Superior temporal gyrus (tissue), 1 donor: ENCODE measurements around the gene MCC.

Source experiments
- DNase-seq: peaks from one replicate; pipeline ENCODE4 v3.0.0-alpha.2; 2016; ENCODE audit errors: extremely low spot score

Gene MCC

GRCh38 chr5:113202287-113202686 lies 286.0 kb downstream of the MCC start:
- no peak for DNase-seq

- no peak for DNase-seq
These were observed 286.5 kb downstream of the MCC start for GRCh38 chr5:113201715-113202114.

GRCh38 chr5:113199122-113199905 lies 288.9 kb downstream of the MCC start:
- DNase-seq, result no peak

DNA sequence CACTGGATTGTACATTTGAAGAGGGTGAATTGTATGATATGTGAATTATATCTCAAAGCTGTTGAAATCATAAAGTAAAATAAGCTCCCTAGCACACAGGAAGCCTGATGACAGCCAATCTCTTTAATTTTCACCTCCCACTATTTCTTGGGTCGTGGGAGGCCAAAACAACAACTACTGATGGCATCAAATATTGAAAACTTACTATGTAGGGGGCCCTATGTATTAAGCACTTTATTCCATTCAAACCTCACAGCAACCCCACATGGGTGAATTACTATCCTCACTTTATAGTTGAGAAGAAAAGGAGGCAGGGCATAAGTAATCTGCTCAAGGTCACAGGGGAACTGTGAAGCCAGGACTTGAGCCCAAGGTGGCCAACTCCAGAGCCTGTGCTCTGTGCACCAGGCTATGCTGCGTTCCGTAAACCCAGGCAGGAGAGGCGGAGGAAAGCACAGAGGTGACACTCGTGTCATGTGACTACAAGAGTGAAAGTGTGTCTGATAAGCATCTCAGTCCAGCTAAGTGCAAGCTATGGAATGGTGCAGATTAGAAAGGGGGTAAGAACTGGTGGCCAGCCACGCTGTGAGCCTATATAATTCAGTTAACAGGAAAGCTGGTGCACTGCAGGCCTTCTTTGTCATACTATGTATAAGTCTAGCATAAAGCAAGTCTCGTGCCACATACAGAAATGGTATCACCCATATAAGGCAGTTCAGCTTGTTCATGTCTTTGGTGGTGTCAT lies 290.6 kb downstream of the MCC start:
- no peak for DNase-seq

- no peak for DNase-seq
These were observed 292.5 kb downstream of the MCC start for GRCh38 chr5:113195771-113196170.

DNA sequence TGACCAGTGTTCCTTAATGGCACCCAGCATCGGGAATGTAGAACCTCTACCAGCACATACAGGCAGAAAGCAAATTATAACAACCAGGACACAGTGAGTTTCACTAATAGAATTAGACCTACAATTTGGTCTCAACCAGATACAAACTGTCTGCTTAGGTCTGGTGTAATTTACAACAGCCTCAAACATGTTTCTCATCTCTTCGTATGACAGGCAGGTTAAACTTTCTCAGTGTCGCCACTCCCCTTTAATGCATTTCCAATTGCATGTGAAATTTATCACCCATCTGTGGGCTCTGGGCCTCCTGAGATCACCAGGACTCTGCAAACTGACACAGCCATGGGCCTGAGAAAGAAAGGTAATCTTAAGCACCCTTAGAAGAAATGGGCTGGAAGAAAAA lies 293.0 kb downstream of the MCC start:
- DNase-seq, result no peak

GRCh38 chr5:113194591-113194990 lies 293.7 kb downstream of the MCC start:
- no peak for DNase-seq

DNA sequence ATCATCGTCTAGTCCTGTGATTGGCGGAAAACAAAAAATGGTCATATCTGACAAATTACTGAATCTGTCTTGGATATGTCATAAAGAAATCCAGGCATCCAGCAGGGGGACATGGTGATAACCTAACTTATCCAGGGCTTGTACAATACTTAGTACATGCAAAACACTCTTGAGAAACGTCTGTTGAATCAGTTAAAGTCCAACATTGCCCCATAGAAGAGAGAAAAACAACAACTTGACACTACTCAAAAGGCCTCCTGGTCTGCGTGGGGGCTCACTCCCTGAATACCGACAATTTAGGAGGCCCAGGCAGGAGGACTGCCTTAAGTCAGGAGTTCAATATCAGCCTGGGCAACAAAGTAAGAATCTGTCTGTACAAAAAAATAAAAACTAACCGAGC lies 294.1 kb downstream of the MCC start:
- no peak for DNase-seq

GRCh38 chr5:113193311-113193978 lies 294.8 kb downstream of the MCC start:
- no peak for DNase-seq

- no peak for DNase-seq
These were observed 295.7 kb downstream of the MCC start for GRCh38 chr5:113192541-113192940.

GRCh38 chr5:113190347-113190746 lies 297.9 kb downstream of the MCC start:
- DNase-seq, result no peak

DNA sequence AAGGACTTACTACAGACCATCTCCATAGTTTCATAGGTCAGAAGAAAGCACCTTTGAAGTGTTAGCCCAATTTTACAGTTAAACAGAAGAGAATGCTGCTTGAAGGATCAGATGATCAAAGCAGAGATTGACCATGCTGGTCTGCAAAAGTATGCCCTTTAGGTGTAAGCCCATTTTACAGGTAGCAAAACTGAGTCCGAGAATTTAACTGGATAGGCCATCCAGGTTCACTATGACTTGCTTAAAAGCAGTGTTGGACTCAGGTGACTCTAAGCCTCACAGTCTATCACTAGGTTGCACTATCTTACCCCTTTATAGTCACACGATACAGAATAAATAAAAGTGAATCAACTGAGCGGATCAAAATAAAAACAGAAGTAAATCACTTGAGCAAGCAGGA lies 299.0 kb downstream of the MCC start:
- no peak for DNase-seq

DNA sequence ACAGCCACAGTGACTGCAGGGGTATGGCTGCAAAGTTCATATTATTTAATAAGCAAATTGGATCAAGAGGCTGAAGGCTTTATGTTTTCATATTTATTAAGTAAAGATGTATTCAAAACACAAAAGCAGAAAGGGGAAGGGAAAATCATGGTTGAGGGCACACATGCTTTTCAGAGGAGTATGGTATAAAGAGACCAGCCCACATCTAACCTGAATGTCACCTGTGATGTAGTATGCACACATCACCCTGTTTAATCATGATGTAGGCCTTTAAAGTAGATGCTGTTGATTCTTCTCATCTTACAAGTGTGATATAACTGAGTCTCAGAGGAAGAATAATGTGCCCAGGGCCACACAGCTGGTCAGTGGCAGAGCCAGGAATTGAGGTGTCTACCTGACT lies 299.8 kb downstream of the MCC start:
- no peak for DNase-seq

GRCh38 chr5:113187906-113188305 lies 300.3 kb downstream of the MCC start:
- DNase-seq, result no peak

GRCh38 chr5:113186061-113186460 lies 302.2 kb downstream of the MCC start:
- DNase-seq, result no peak

- no peak for DNase-seq
These were observed 304.6 kb downstream of the MCC start for GRCh38 chr5:113183694-113184093.

GRCh38 chr5:113182658-113183344 lies 305.5 kb downstream of the MCC start:
- DNase-seq, result no peak

- no peak for DNase-seq
These were observed 306.3 kb downstream of the MCC start for GRCh38 chr5:113181853-113182490.

DNA sequence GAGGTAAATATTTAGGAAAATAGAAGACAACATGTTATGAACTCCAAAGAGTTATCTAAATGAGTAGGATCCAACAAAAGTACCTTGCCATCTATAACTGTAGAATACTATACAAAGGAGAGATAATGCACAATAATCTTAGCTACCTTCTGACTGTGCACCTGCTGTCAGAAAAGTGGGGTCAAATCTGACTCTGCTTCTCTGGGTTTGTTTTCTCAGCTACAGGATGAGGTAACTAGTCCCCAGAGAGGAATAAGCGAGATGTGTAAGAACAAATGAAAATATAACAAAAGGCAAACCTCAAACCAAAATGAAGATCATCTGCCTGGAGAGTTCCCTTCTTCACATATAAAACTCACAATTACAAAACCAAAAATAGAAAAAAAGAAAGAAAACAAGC lies 306.8 kb downstream of the MCC start:
- DNase-seq, result no peak

DNA sequence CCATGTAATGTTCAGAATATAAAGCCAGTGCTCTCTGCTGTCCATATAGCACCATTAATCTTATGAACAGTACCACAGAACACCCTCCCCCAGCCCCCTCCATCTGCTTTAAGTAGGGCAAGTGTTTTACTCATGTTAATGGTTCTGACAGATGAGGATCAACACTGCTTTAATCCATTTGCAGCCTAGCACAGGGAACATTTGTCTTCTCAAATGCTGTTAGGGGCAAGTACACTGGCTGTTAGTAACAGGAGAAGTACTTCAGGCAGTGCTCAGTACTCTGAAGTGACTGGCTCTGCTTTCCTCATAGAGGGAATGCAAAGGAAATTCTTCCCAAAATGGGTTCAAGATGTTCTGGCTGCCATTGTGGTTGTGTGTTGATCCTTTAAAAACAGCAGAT lies 309.1 kb downstream of the MCC start:
- no peak for DNase-seq

- no peak for DNase-seq
These were observed 310.0 kb downstream of the MCC start for GRCh38 chr5:113178073-113178779.
